GM23338 (cell line): ENCODE data around the gene RCOR3.

Experiments
- CTCF ChIP-seq, 2 experiments: fragments of 200-600 bp in 1 of 2; sonication (generic) in 1 of 2; conservative IDR thresholded peaks; 2 replicates each; pipeline versions ENCODE4 v1.5.1 to v1.6.1; 2016 to 2017; ENCODE audit warnings: antibody characterized with exemption in 2 of 2, low read depth in 2 of 2, mild to moderate bottlenecking in 2 of 2, moderate library complexity in 1 of 2
- ETS1 ChIP-seq: IDR thresholded peaks from 2 replicates; pipeline ENCODE4 v1.6.1; 2016; ENCODE audit warnings: antibody characterized with exemption
- EZH2phosphoT487 ChIP-seq: fragments of 200-600 bp; sonication (generic); IDR thresholded peaks from one replicate; pipeline ENCODE4 v1.8.1; 2018; ENCODE audit warnings: antibody characterized with exemption; ENCODE audit not compliant: unreplicated experiment
- POLR2AphosphoS5 ChIP-seq: IDR thresholded peaks from 2 replicates; pipeline ENCODE4 v1.6.1; 2016; ENCODE audit warnings: antibody characterized with exemption, low read depth
- REST ChIP-seq: IDR thresholded peaks from one replicate; pipeline ENCODE4 v1.6.1; 2018; ENCODE audit warnings: antibody characterized with exemption; ENCODE audit not compliant: unreplicated experiment

- TF ChIP-seq CTCF (conservative IDR thresholded peaks at IDR 0.05; ENCODE audit: low read depth in 2 of 2), result no peak
- TF ChIP-seq EZH2phosphoT487, result no peak
- TF ChIP-seq ETS1, result no peak
- no peak for TF ChIP-seq REST
- TF ChIP-seq POLR2AphosphoS5, result no peak
Observed at GRCh38 chr1:211353562-211354212, 94.5 kb downstream of the RCOR3 start.
